ENCODE data around the gene PAX5.

DNA sequence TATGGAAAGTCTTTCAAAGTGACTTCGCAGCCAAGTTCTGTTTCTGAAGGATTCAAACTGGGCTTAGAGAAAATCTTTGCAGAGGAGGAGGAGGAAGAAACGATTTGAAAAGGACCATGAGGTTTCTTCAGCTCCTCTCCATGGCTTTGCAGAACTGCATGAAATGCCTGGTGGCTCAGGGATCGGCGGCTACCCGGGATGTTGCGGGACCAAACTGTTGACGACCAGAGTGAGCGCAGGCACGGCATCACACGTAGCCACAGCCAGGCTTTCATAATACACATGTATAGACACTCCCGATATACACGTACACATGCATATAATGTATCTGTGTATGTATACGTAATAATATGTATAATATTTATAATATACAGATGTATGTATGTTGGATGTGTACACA is 180.0 kb downstream of the PAX5 start:
- no peak for TF ChIP-seq ZFX (IDR thresholded peaks at IDR 0.05; ENCODE audit: borderline replicate concordance)
- TF ChIP-seq, protein P1, sequence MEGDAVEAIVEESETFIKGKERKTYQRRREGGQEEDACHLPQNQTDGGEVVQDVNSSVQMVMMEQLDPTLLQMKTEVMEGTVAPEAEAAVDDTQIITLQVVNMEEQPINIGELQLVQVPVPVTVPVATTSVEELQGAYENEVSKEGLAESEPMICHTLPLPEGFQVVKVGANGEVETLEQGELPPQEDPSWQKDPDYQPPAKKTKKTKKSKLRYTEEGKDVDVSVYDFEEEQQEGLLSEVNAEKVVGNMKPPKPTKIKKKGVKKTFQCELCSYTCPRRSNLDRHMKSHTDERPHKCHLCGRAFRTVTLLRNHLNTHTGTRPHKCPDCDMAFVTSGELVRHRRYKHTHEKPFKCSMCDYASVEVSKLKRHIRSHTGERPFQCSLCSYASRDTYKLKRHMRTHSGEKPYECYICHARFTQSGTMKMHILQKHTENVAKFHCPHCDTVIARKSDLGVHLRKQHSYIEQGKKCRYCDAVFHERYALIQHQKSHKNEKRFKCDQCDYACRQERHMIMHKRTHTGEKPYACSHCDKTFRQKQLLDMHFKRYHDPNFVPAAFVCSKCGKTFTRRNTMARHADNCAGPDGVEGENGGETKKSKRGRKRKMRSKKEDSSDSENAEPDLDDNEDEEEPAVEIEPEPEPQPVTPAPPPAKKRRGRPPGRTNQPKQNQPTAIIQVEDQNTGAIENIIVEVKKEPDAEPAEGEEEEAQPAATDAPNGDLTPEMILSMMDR (IDR thresholded peaks at IDR 0.05), result no peak
